Caco-2 (cell line): ENCODE results near the gene ACOT4. TPM values are rescaled to one million over a fixed set of nuclear protein-coding genes. Genes with fewer than 3 reads are reported as not detected.

Source experiments
- BruUV-seq: library from RNA; stranded (reverse); fragments of 400-500 nt; replicated peaks from 2 replicates; lab custom pipeline; 2021; lab: Mats Ljungman, UMichigan
- CTCF ChIA-PET: fragments of 300-600 bp; sonication (Branson Sonifier 250); formaldehyde crosslinking; loops from one replicate; lab custom pipeline; 2022; ENCODE audit warnings: antibody characterized with exemption; lab: Charles Lee
- POLR2A ChIA-PET: fragments of 300-600 bp; sonication (Branson Sonifier 250); formaldehyde crosslinking; loops from one replicate; lab custom pipeline; 2022; ENCODE audit warnings: antibody characterized with exemption; lab: Charles Lee
- DNase-seq, 2 experiments: peaks; one replicate each; pipeline versions ENCODE4 v3.0.0 to v3.0.0-alpha.2; 2020 to 2022
- H3K27me3 ChIP-seq: replicated peaks from 2 replicates; pipeline ENCODE4 v1.6.0; 2011; ENCODE audit warnings: low read length; ENCODE audit not compliant: control insufficient read depth, insufficient read depth
- H3K36me3 ChIP-seq: 2 replicates; pipeline ENCODE4 v1.5.1; 2011; ENCODE audit warnings: low read length; ENCODE audit not compliant: control insufficient read depth, insufficient read depth
- H3K4me1 ChIP-seq: fragments of 250-450 bp; sonication (Bioruptor Pico); 2 replicates; pipeline ENCODE4 v1.5.1; 2020; ENCODE audit warnings: mild to moderate bottlenecking
- H3K4me3 ChIP-seq: 2 replicates; pipeline ENCODE4 v1.5.1; 2011; ENCODE audit warnings: low read depth, mild to moderate bottlenecking, control low read depth, low read length
- H3K9me3 ChIP-seq: fragments of 250-450 bp; sonication (Bioruptor Pico); 2 replicates; pipeline ENCODE4 v1.5.1; 2020; ENCODE audit warnings: mild to moderate bottlenecking, moderate library complexity
- H3K27ac Mint-ChIP-seq: one replicate; pipeline ENCODE4 v1.8.0; 2022; ENCODE audit warnings: mixed read lengths; ENCODE audit not compliant: unreplicated experiment
- H3K27me3 Mint-ChIP-seq: one replicate; pipeline ENCODE4 v1.8.0; 2022; ENCODE audit warnings: mixed read lengths; ENCODE audit not compliant: insufficient read depth, unreplicated experiment
- H3K36me3 Mint-ChIP-seq: one replicate; pipeline ENCODE4 v1.8.0; 2022; ENCODE audit warnings: mild to moderate bottlenecking, mixed read lengths; ENCODE audit not compliant: insufficient read depth, unreplicated experiment
- H3K4me1 Mint-ChIP-seq: one replicate; pipeline ENCODE4 v1.8.0; 2022; ENCODE audit warnings: low read depth, mixed read lengths; ENCODE audit not compliant: unreplicated experiment
- H3K4me3 Mint-ChIP-seq: one replicate; pipeline ENCODE4 v1.8.0; 2022; ENCODE audit warnings: mild to moderate bottlenecking, moderate library complexity, mixed read lengths; ENCODE audit not compliant: unreplicated experiment
- H3K9me3 Mint-ChIP-seq: one replicate; pipeline ENCODE4 v1.8.0; 2022; ENCODE audit warnings: mixed read lengths; ENCODE audit not compliant: unreplicated experiment
- CTCF ChIP-seq, 2 experiments: fragments of 200-600 bp in 1 of 2; IDR thresholded peaks; 1 replicate in 1 of 2; 2 replicates in 1 of 2; pipeline versions ENCODE4 v1.5.1 to v1.8.0; 2011 to 2022; ENCODE audit warnings: antibody characterized with exemption in 1 of 2, control low read depth in 1 of 2, inconsistent platforms in 1 of 2, low read depth in 1 of 2, low read length in 1 of 2, mild to moderate bottlenecking in 1 of 2, moderate library complexity in 1 of 2; ENCODE audit not compliant: insufficient read depth in 1 of 2, severe bottlenecking in 1 of 2, unreplicated experiment in 1 of 2
- intact Hi-C: fragments of 100-400 bp; cut with micrococcal nuclease; formaldehyde crosslinking; loops from one replicate; pipeline ENCODE4 v1.10.0; 2022; ENCODE audit not compliant: unreplicated experiment
- total RNA-seq: library from RNA; stranded (reverse); gene quantifications from 2 replicates; pipeline ENCODE4 v1.2.3, GENCODE V29; 2022

Gene ACOT4
- total RNA-seq, 1 experiment from 2014 or later: 3.2 TPM

GRCh38 chr14:73627151-73627558 lies 35.5 kb downstream of the ACOT4 start:
- TF ChIP-seq CTCF (IDR thresholded peaks at IDR 0.05; ENCODE audit: insufficient read depth in 1 of 2, low read depth in 1 of 2, low read length in 1 of 2, severe bottlenecking in 1 of 2, unreplicated experiment in 1 of 2): no peak
- intact Hi-C loops: no loop called here
- Mint-ChIP-seq H3K4me3 (no peak overlapping the region), H3K27ac (no peak overlapping the region), H3K27me3 (no peaks in the 10 kb centered on the region), H3K36me3 (no peaks in the 10 kb centered on the region), H3K4me1 (peaks cover 8% of the 10 kb centered on the region), H3K9me3 (no peaks in the 10 kb centered on the region)
- ChIA-PET CTCF (no interaction called here), POLR2A (no interaction called here)
- no TSS peak for BruUV-seq
- Histone ChIP-seq H3K4me3 (no peak overlapping the region), H3K27me3 (no peaks in the 10 kb centered on the region), H3K9me3 (no peaks in the 10 kb centered on the region), H3K36me3 (no peaks in the 10 kb centered on the region), H3K4me1 (peaks cover 7% of the 10 kb centered on the region; the same call in 1 of the 2 replicates)
- no peak for DNase-seq

GRCh38 chr14:73630009-73630780 lies 38.5 kb downstream of the ACOT4 start:
- Mint-ChIP-seq H3K27me3 (no peaks in the 10 kb centered on the region), H3K9me3 (no peaks in the 10 kb centered on the region), H3K36me3 (no peaks in the 10 kb centered on the region), H3K4me1 (peaks cover 8% of the 10 kb centered on the region), H3K27ac (peak overlapping the region; percentile 10), H3K4me3 (peak overlapping the region; percentile 13)
- Histone ChIP-seq H3K36me3 (no peaks in the 10 kb centered on the region), H3K4me1 (peaks cover 7% of the 10 kb centered on the region; the same call in 1 of the 2 replicates), H3K9me3 (no peaks in the 10 kb centered on the region), H3K27me3 (no peaks in the 10 kb centered on the region), H3K4me3 (no peak overlapping the region)
- DNase-seq: peak in 1 of 2 experiments; percentile 30
- BruUV-seq: no TSS peak
- POLR2A ChIA-PET: interaction anchor here (0.5 to 0.7 kb wide), 2 partner anchors 208 to 689 kb away, joined by 3 to 4 read pairs; no protein-coding TSS in a partner anchor
- intact Hi-C loops: loop anchor here (5.0 to 10.0 kb wide), 3 partner anchors 55 to 338 kb away; partner anchors contain the start of gene RIOX1
- CTCF ChIA-PET: interaction anchor here (0.6 to 1.2 kb wide), 4 partner anchors 109 to 235 kb away, joined by 3 to 5 read pairs (median 3); no protein-coding TSS in a partner anchor
- no peak for TF ChIP-seq CTCF (IDR thresholded peaks at IDR 0.05; ENCODE audit: insufficient read depth in 1 of 2, low read depth in 1 of 2, low read length in 1 of 2, severe bottlenecking in 1 of 2, unreplicated experiment in 1 of 2)

- ChIA-PET POLR2A (no interaction called here), CTCF (interaction anchor here (0.5 to 1.0 kb wide), 7 partner anchors 11 to 157 kb away, joined by 3 to 10 read pairs (median 6); partner anchors contain the start of genes ACOT2 and ACOT6)
Observed at GRCh38 chr14:73633116-73634010, 41.7 kb downstream of the ACOT4 start.

More at GRCh38 chr14:73633116-73634010, 41.7 kb downstream of the ACOT4 start:
- no peaks in the 10 kb centered on the region for H3K27me3 ChIP-seq
- DNase-seq: peak; percentile 56 to 72
- H3K4me1 Mint-ChIP-seq: peaks cover 15% of the 10 kb centered on the region
- H3K4me3 ChIP-seq: no peak overlapping the region
- no TSS peak for BruUV-seq
- peak overlapping the region; percentile 47 for H3K4me3 Mint-ChIP-seq
- no peaks in the 10 kb centered on the region for H3K27me3 Mint-ChIP-seq
- intact Hi-C loops: loop anchor here (1.0 to 10.0 kb wide), 6 partner anchors 43 to 341 kb away; partner anchors contain the start of genes ACOT4 and RIOX1
- no peak overlapping the region for H3K27ac Mint-ChIP-seq
- H3K36me3 ChIP-seq: no peaks in the 10 kb centered on the region
- peaks cover 7% of the 10 kb centered on the region; the same call in 1 of the 2 replicates for H3K4me1 ChIP-seq
- H3K9me3 ChIP-seq: no peaks in the 10 kb centered on the region
- H3K36me3 Mint-ChIP-seq: no peaks in the 10 kb centered on the region
- H3K9me3 Mint-ChIP-seq: no peaks in the 10 kb centered on the region
- TF ChIP-seq CTCF (IDR thresholded peaks at IDR 0.05; ENCODE audit: insufficient read depth in 1 of 2, low read depth in 1 of 2, low read length in 1 of 2, severe bottlenecking in 1 of 2, unreplicated experiment in 1 of 2): peak; percentile 86 to 87
